HG03378 (cell line): ENCODE results near the gene CHEK2.
"Not testable (repeated sequence)": the region's sequence is repeated elsewhere in the genome, so short reads cannot be mapped to it uniquely, and the experiment has no call there.

Source experiments
- ATAC-seq: cut with Tn5 transposase; IDR thresholded peaks from one replicate; pipeline ENCODE4 v1.9.1; 2021; ENCODE audit warnings: mild to moderate bottlenecking, moderate library complexity; ENCODE audit not compliant: unreplicated experiment

The CHEK2 gene

GRCh38 chr22:28693041-28693760 is 48.4 kb downstream of the CHEK2 start:
- ATAC-seq: not testable (repeated sequence)

- ATAC-seq: not testable (repeated sequence)
These were observed 51.8 kb downstream of the CHEK2 start for GRCh38 chr22:28689796-28690195.

GRCh38 chr22:28682966-28683365 is 58.7 kb downstream of the CHEK2 start:
- not testable (repeated sequence) for ATAC-seq

- ATAC-seq: not testable (repeated sequence)
These were observed 60.7 kb downstream of the CHEK2 start for GRCh38 chr22:28680813-28681490.

GRCh38 chr22:28679611-28680287 is 61.9 kb downstream of the CHEK2 start, which contains the start of gene TTC28:
Gene TTC28, minus strand, starts transcription at chr22:28679840. Its CDS starts 117 bp downstream, at chr22:28679723.
- not testable (repeated sequence) for ATAC-seq

GRCh38 chr22:28678778-28679610 is 62.6 kb downstream of the CHEK2 start:
- not testable (repeated sequence) for ATAC-seq

GRCh38 chr22:28678170-28678569 is 63.5 kb downstream of the CHEK2 start:
- ATAC-seq: not testable (repeated sequence)

- ATAC-seq: no peak
These were observed 67.5 kb downstream of the CHEK2 start for GRCh38 chr22:28674121-28674563.

- ATAC-seq: no peak
These were observed 70.9 kb downstream of the CHEK2 start for GRCh38 chr22:28670756-28671155.

GRCh38 chr22:28670161-28670560 is 71.5 kb downstream of the CHEK2 start:
- no peak for ATAC-seq

- ATAC-seq: no peak
These were observed 72.2 kb downstream of the CHEK2 start for GRCh38 chr22:28669387-28669786.

GRCh38 chr22:28663569-28663942 is 78.1 kb downstream of the CHEK2 start:
- ATAC-seq: not testable (repeated sequence)

- ATAC-seq: no peak
These were observed 83.2 kb downstream of the CHEK2 start for GRCh38 chr22:28658448-28658847.

GRCh38 chr22:28656181-28656580 is 85.4 kb downstream of the CHEK2 start:
- no peak for ATAC-seq

- ATAC-seq: no peak
These were observed 91.2 kb downstream of the CHEK2 start for GRCh38 chr22:28650463-28650862.

- no peak for ATAC-seq
These were observed 92.8 kb downstream of the CHEK2 start for GRCh38 chr22:28648792-28649191.

GRCh38 chr22:28647216-28647615 is 94.4 kb downstream of the CHEK2 start:
- ATAC-seq: no peak

- ATAC-seq: no peak
These were observed 102.3 kb downstream of the CHEK2 start for GRCh38 chr22:28639321-28639720.
